Endodermal cell (in vitro differentiated cells): ENCODE data around the gene WIPF1. TPM values are rescaled to one million over a fixed set of nuclear protein-coding genes. Genes with fewer than 3 reads are reported as not detected.

Source experiments
- DNase-seq: peaks from one replicate; pipeline ENCODE4 v3.0.0-alpha.2; 2017
- H3K27ac ChIP-seq: 2 replicates; pipeline ENCODE4 v1.5.1; 2013; ENCODE audit warnings: mild to moderate bottlenecking, low read depth, low read length, moderate library complexity
- H3K27me3 ChIP-seq: 2 replicates; pipeline ENCODE4 v1.6.1; 2013; ENCODE audit warnings: mild to moderate bottlenecking, low read length, moderate library complexity; ENCODE audit not compliant: insufficient read depth, control insufficient read depth, poor library complexity, severe bottlenecking
- H3K36me3 ChIP-seq: 2 replicates; pipeline ENCODE4 v1.7.0; 2013; ENCODE audit warnings: mild to moderate bottlenecking, low read length, moderate library complexity; ENCODE audit not compliant: control insufficient read depth, insufficient read depth
- H3K4me1 ChIP-seq: one replicate; pipeline ENCODE4 v1.7.0; 2013; ENCODE audit warnings: low read length; ENCODE audit not compliant: control insufficient read depth, insufficient read depth
- H3K4me3 ChIP-seq: 2 replicates; pipeline ENCODE4 v1.5.1; 2013; ENCODE audit warnings: mild to moderate bottlenecking, low read length, moderate library complexity
- H3K9ac ChIP-seq: 2 replicates; pipeline ENCODE4 v1.6.1; 2013; ENCODE audit warnings: mild to moderate bottlenecking, low read length, moderate library complexity; ENCODE audit not compliant: poor library complexity, severe bottlenecking; ENCODE audit errors: extremely low read depth
- H3K9me3 ChIP-seq: 2 replicates; pipeline ENCODE4 v1.6.1; 2013; ENCODE audit warnings: mild to moderate bottlenecking, low read length, moderate library complexity; ENCODE audit not compliant: control insufficient read depth
- H3K27ac Mint-ChIP-seq: 2 replicates; pipeline ENCODE4 v1.8.0; 2020; ENCODE audit warnings: mixed read lengths
- H3K27me3 Mint-ChIP-seq: 2 replicates; pipeline ENCODE4 v1.8.0; 2021; ENCODE audit warnings: mild to moderate bottlenecking, mixed read lengths; ENCODE audit not compliant: insufficient read depth
- H3K36me3 Mint-ChIP-seq: 2 replicates; pipeline ENCODE4 v1.8.0; 2020; ENCODE audit warnings: low read depth, mixed read lengths
- H3K4me1 Mint-ChIP-seq: 2 replicates; pipeline ENCODE4 v1.8.0; 2020; ENCODE audit warnings: mixed read lengths
- H3K4me3 Mint-ChIP-seq: 2 replicates; pipeline ENCODE4 v1.8.0; 2020; ENCODE audit warnings: mild to moderate bottlenecking, moderate library complexity, mixed read lengths
- H3K9me3 Mint-ChIP-seq: 2 replicates; pipeline ENCODE4 v1.8.0; 2020; ENCODE audit warnings: mild to moderate bottlenecking, mixed read lengths
- WGBS, 2 experiments: methylation state at CpG; one replicate each; pipeline versions ENCODE4 v1.1.5 to v1.1.7; 2013; ENCODE audit warnings: missing lambda C conversion rate in 2 of 2, mixed read lengths in 1 of 2; ENCODE audit not compliant: insufficient coverage in 1 of 2, insufficient read length in 1 of 2; 5-methylcytosine and 5-hydroxymethylcytosine counted together
- total RNA-seq, 2 donors: library from RNA; stranded (reverse); fragmentation: NEBNext Ultra II Directional in 1 of 2; extraction: Animal tissue kit (Norgen Biotek cat#: 25700) in 1 of 2; gene quantifications; 2 replicates in 1 of 2; 3 replicates in 1 of 2; pipeline ENCODE4 v1.2.1, GENCODE V29; 2021
- TF ChIP-seq, protein P1 (sequence below): fragments of 200-600 bp; sonication (generic); conservative IDR thresholded peaks from 2 replicates; pipeline ENCODE4 v1.5.0; 2021; ENCODE audit warnings: antibody characterized with exemption, mild to moderate bottlenecking

WIPF1 gene
- total RNA-seq, 2 donors from 2014 or later = 21.5 to 28.5 TPM

DNA sequence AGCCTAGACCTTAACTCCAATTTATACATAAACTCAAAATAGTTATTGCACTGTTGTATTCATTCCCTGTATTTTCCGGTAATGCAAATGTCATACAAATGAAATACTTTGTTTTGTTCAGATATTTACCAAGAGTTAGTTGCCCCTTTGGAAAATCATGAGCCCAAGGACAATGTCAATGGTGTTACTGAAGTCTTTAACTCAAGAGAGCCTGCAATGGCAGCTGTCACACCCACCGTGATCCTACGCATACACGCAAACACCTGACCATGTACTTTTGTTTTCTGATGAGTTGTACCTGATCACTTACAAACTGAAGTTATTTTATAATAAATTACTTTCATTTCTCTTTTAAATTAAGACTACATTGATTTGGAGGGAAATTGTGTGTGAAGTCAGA, 11.7 kb upstream of the WIPF1 start:
- H3K4me1 Mint-ChIP-seq = peaks cover 9% of the 10 kb centered on the region
- WGBS, 2 experiments = 96% methylated on average over 4 of the region's 4 CpGs; no CpG with 5 or more reads in 1 of the 2 experiments
- H3K9me3 Mint-ChIP-seq = no peaks in the 10 kb centered on the region
- Histone ChIP-seq H3K36me3 (no peaks in the 10 kb centered on the region), H3K9me3 (no peaks in the 10 kb centered on the region), H3K27me3 (no peaks in the 10 kb centered on the region), H3K4me3 (no peak overlapping the region), H3K27ac (no peak overlapping the region), H3K4me1 (peaks cover 5% of the 10 kb centered on the region), H3K9ac (no peak overlapping the region)
- TF ChIP-seq, protein P1, sequence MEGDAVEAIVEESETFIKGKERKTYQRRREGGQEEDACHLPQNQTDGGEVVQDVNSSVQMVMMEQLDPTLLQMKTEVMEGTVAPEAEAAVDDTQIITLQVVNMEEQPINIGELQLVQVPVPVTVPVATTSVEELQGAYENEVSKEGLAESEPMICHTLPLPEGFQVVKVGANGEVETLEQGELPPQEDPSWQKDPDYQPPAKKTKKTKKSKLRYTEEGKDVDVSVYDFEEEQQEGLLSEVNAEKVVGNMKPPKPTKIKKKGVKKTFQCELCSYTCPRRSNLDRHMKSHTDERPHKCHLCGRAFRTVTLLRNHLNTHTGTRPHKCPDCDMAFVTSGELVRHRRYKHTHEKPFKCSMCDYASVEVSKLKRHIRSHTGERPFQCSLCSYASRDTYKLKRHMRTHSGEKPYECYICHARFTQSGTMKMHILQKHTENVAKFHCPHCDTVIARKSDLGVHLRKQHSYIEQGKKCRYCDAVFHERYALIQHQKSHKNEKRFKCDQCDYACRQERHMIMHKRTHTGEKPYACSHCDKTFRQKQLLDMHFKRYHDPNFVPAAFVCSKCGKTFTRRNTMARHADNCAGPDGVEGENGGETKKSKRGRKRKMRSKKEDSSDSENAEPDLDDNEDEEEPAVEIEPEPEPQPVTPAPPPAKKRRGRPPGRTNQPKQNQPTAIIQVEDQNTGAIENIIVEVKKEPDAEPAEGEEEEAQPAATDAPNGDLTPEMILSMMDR = no peak
- H3K36me3 Mint-ChIP-seq = no peaks in the 10 kb centered on the region
- H3K4me3 Mint-ChIP-seq = no peak overlapping the region
- H3K27ac Mint-ChIP-seq = no peak overlapping the region
- H3K27me3 Mint-ChIP-seq = no peaks in the 10 kb centered on the region
- no peak for DNase-seq

DNA sequence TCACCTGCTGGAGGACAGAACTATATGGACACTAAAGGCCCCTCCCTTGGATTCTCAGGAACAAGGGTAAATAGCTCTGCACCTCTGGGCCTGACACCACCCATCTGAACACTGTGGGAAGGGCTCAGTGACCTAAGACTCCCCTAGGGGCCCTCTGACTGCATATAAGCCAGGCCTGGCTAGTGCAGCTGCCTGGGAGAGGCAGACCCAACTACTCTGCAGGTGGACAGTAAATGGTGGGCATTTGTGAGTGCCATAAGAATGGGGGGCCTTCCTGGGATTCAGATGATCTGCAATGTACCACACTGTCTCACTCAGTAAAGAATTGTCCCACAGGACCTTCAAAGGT, 11.2 kb upstream of the WIPF1 start:
- H3K36me3 ChIP-seq = no peaks in the 10 kb centered on the region
- no peak overlapping the region for H3K9ac ChIP-seq
- no peak for DNase-seq
- no peak overlapping the region for H3K4me3 ChIP-seq
- H3K27ac ChIP-seq = no peak overlapping the region
- peaks cover 5% of the 10 kb centered on the region for H3K4me1 Mint-ChIP-seq
- no peak overlapping the region for H3K4me3 Mint-ChIP-seq
- no peaks in the 10 kb centered on the region for H3K9me3 Mint-ChIP-seq
- no peaks in the 10 kb centered on the region for H3K27me3 Mint-ChIP-seq
- H3K36me3 Mint-ChIP-seq = no peaks in the 10 kb centered on the region
- TF ChIP-seq, protein P1 = no peak
- no peaks in the 10 kb centered on the region for H3K27me3 ChIP-seq
- no peak overlapping the region for H3K27ac Mint-ChIP-seq
- peaks cover 5% of the 10 kb centered on the region for H3K4me1 ChIP-seq
- H3K9me3 ChIP-seq = no peaks in the 10 kb centered on the region

DNA sequence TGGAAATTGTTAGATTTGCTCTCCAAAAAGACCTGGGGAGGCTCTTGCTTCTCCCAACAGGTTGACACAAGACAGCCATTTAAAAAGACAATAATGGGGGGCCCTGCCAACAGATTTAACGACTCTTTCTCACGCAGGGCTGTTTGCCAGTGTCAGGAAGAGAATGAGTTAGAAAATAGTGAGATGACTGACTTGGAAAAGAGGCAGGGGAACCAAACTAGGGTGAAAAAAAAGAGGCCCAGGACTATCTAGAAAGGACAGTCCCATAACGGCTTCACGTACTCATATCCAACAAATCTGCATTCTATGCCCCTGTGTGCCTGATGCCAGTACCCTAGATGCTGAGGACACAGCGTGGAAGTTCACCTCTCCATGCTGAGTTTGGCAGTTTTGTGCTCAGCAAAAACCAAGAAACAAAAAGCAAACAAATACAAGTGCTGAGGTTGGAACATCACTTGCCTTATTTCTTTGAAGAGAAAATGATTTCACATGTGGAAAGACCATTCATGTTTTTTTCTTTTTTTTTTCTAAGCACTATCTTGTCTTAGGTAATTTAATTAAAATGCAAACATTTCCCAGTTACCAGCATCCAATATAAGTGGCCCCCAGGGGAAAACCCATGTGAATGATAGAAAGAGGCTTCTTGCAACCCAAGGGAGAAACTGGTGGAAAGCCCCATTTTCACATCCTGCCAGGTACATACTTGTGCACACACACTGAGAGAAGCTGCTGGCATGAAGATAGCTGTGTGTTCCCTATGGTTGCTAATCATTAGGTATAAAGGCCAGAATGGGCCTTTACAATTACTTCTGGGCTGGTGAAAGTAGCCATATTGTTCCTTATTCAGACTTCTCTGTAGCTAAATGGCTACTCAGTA, 10.6 kb upstream of the WIPF1 start:
- WGBS, 2 experiments = 94 to 100% methylated on average over 2 to 5 of the region's 5 CpGs
- Histone ChIP-seq H3K4me1 (peaks cover 1% of the 10 kb centered on the region), H3K36me3 (no peaks in the 10 kb centered on the region), H3K9ac (no peak overlapping the region), H3K4me3 (no peak overlapping the region), H3K27ac (no peak overlapping the region), H3K27me3 (no peaks in the 10 kb centered on the region), H3K9me3 (no peaks in the 10 kb centered on the region)
- Mint-ChIP-seq H3K27me3 (no peaks in the 10 kb centered on the region), H3K9me3 (no peaks in the 10 kb centered on the region), H3K4me1 (peaks cover under 1% of the 10 kb centered on the region), H3K27ac (no peak overlapping the region), H3K36me3 (no peaks in the 10 kb centered on the region), H3K4me3 (no peak overlapping the region)
- DNase-seq = no peak
- TF ChIP-seq, protein P1 = no peak
